GM15510 (cell line): ENCODE results near the gene AK5.

Experiments used
- POLR2A ChIP-seq: IDR thresholded peaks from 3 replicates; pipeline ENCODE4 v1.6.1; 2011; ENCODE audit warnings: borderline replicate concordance; ENCODE audit not compliant: insufficient read length; ENCODE audit errors: extremely low read depth

Gene AK5

DNA sequence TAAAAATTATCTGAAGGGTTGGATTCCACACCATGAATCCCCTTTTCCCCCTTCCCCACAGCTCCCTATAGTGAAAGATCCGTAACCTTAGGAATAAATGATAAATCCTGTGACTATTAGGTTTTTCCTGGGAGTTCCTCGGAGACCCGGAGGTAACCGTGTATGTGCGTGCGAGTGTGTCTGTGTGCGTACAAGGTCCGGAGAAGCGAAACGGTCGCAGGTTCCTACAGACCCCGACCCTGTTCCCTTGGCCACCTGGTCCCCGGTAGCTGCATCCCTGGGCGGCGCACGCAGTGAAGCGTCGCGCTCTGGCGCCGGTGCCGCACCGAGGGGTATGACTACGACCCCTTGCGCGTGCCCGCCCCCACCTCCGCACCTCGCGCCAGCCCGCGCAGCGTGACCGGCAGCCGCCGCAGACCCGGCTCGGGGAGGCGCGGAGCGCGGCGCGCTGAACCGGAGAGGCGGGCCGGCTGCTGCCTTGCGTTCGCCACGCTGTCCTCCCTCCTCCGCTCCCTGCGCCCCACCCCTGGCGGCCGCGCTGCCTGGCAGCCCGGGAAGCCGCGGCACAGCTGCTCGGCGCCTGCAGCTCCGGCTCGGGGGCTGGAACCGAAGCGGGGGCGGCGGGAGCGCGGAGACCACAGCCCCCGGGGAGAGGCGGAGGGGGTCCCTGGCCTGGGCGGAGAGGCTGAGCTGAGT, at the start of gene AK5:
TSS of gene AK5 (plus strand) at position 529 of the 696 bp plus-strand sequence. CDS start 295 bp downstream, outside the sequence.
- no peak for TF ChIP-seq POLR2A

GRCh38 chr1:77232829-77233228, 49.0 kb upstream of the AK5 start:
- no peak for TF ChIP-seq POLR2A

DNA sequence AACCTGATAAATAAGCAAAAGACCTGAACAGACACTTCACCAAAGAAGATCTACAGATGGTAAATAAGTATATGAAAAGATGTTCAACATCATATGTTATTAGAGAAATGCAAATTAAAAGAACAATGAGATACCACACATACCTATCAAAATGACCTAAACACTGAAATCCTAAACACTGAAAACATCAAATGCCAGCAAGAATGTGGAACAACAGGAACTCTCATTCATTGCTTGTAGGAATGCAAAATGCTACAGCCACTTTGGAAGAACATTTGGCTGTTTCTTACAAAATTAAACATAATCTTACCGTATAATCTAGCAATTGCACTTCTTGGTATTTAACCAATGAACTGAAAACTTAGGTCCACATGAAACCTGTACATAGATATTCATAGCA, 47.7 kb upstream of the AK5 start:
- no peak for TF ChIP-seq POLR2A

GRCh38 chr1:77234943-77235342, 46.9 kb upstream of the AK5 start:
- TF ChIP-seq POLR2A: no peak

DNA sequence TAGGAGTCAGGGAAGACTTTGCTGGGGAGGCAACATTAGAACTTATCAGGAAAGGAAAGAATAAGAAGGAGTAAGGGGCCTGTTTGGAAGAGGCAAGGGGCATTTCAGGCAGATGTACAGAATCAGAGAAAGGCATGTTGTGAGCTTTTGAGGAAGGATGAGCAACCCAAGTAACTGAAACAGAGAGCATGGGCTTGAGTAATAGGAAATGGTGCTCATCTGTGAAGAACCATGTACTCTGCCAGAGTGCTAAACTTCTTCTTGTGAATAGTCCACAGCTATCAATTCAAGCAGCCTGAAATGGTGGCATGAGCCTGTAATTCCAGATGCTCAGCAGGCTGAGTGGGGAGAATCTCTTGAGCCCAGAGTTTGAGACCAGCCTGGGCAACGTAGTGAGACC, 43.4 kb upstream of the AK5 start:
- TF ChIP-seq POLR2A: no peak

DNA sequence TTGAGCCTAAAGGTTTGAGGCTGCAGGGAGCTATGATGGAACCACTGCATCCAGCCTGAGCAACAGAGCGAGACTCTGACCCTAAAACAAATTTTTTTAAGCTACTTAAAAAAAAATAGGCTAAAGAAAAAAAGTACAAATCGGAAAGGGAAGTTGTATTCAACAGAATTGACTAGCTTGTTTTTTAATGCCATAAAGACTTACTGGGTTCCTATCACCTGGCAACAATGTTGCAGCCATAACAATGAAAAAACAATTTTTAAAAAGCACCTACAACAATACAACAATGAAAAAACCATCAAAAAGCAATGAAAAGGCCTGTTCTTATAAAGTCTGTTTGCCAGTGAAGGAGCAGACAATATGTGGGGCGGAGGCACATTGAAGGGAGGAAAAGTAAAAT, 42.5 kb upstream of the AK5 start:
- no peak for TF ChIP-seq POLR2A

GRCh38 chr1:77245830-77246229, 36.0 kb upstream of the AK5 start:
- TF ChIP-seq POLR2A: no peak

- no peak for TF ChIP-seq POLR2A
Observed at GRCh38 chr1:77250126-77250525, 31.7 kb upstream of the AK5 start.

DNA sequence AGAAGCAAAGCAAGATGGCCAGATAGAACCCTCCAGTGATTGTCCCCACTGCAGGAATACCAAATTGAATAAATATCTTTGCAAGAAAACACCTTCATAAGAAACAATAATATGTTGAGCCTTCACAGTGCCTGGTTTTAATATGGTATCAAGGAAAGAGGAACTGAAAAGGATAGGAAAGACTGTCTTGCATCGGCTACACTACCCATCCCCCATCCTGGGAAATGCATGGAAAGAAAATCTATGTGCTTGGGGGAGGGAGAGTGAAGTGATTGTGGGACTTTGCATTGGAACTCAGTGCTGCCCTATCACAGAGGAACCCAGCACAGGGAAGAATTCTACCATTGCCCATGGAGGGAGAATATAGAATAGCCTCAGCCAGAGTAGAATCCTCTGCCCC, 28.6 kb upstream of the AK5 start:
- TF ChIP-seq POLR2A: no peak

- TF ChIP-seq POLR2A: no peak
Observed at GRCh38 chr1:77263708-77264107, 18.1 kb upstream of the AK5 start.

DNA sequence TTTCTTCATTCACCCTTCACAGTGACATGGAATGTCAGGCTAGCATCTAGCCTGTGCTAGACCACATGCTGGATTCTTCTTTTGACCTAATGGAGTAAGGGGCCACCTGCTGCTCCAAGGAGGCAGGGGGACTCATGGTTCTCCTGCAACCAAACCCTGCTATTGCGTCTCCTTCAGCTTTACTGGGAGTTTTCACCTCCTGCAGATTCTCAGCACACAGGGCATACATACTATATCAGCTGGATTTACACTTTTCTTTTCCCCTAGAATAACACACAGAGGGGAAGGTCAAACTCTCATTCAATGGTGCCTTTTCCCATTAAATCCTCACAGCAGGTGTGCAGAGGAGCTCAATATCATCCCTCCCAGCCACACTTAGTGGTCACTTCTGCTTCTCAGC, 16.6 kb upstream of the AK5 start:
- no peak for TF ChIP-seq POLR2A

GRCh38 chr1:77267035-77267434, 14.8 kb upstream of the AK5 start:
- TF ChIP-seq POLR2A: no peak

GRCh38 chr1:77271852-77272580, 9.8 kb upstream of the AK5 start:
- TF ChIP-seq POLR2A: no peak

- no peak for TF ChIP-seq POLR2A
Observed at GRCh38 chr1:77273891-77274290, 7.9 kb upstream of the AK5 start.

- TF ChIP-seq POLR2A: no peak
Observed at GRCh38 chr1:77275194-77275593, 6.6 kb upstream of the AK5 start.

GRCh38 chr1:77276941-77277340, 4.9 kb upstream of the AK5 start:
- TF ChIP-seq POLR2A: no peak
